Left ventricle myocardium inferior (tissue), 1 donor: ENCODE results near the gene BPI. TPM values are rescaled to one million over a fixed set of nuclear protein-coding genes. Genes with fewer than 3 reads are reported as not detected.

ENCODE experiments used
- DNase-seq: peaks from one replicate; pipeline ENCODE4 v3.0.0-alpha.2; 2020
- H3K27ac ChIP-seq: fragments of 200-600 bp; replicated peaks from 2 replicates; pipeline ENCODE4 v1.8.0; 2021
- H3K27me3 ChIP-seq: fragments of 200-600 bp; 2 replicates; pipeline ENCODE4 v1.8.0; 2021; ENCODE audit warnings: low read depth
- H3K36me3 ChIP-seq: fragments of 200-600 bp; 2 replicates; pipeline ENCODE4 v1.8.0; 2021
- H3K4me1 ChIP-seq: fragments of 200-600 bp; 2 replicates; pipeline ENCODE4 v1.8.0; 2021
- H3K4me3 ChIP-seq: fragments of 200-600 bp; 2 replicates; pipeline ENCODE4 v1.8.0; 2021; ENCODE audit warnings: mild to moderate bottlenecking, moderate library complexity
- H3K9me3 ChIP-seq: fragments of 200-600 bp; replicated peaks from 2 replicates; pipeline ENCODE4 v1.8.0; 2021
- intact Hi-C: fragments of 100-400 bp; cut with micrococcal nuclease; formaldehyde crosslinking; loops from one replicate; pipeline ENCODE4 v1.11.0; 2022
- total RNA-seq: library from RNA; stranded (reverse); fragmentation: NEBNext Ultra II Directional; extraction: Animal tissue kit (Norgen Biotek cat#: 25700); gene quantifications from one replicate; pipeline ENCODE4 v1.2.1, GENCODE V29; 2021
- TF ChIP-seq, protein P1 (sequence below): fragments of 200-600 bp; IDR thresholded peaks from 2 replicates; pipeline ENCODE4 v1.8.0; 2021; ENCODE audit warnings: antibody characterized with exemption, mild to moderate bottlenecking, borderline replicate concordance
- donor health status: DM: no; HTN: yes; CAD: no; lungs with severe emphysema.

Gene BPI
- total RNA-seq, 1 donor from 2014 or later: not detected

DNA sequence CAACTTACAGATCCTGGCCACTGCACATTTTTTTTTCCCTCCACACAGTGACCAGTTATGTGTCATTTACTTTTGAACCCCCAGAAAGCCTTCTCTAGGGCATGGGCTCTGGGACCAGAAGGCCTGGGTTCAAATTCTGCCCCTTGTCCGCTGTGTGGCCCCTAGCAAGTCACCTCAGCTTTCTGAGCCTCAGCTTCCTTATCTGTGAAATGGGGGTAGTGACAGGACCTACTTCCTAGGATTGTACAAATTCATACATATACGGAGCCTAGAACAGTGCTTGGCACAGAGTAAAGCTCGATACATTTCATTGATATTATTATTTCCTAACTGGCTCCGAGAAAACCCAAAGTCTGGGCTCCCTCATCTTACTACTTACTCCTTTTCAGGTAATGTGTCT lies 1.6 kb downstream of the BPI start:
- no peaks in the 10 kb centered on the region for H3K36me3 ChIP-seq
- no peaks in the 10 kb centered on the region for H3K9me3 ChIP-seq
- peaks cover 57% of the 10 kb centered on the region for H3K27me3 ChIP-seq
- H3K4me1 ChIP-seq: no peaks in the 10 kb centered on the region
- TF ChIP-seq, protein P1, sequence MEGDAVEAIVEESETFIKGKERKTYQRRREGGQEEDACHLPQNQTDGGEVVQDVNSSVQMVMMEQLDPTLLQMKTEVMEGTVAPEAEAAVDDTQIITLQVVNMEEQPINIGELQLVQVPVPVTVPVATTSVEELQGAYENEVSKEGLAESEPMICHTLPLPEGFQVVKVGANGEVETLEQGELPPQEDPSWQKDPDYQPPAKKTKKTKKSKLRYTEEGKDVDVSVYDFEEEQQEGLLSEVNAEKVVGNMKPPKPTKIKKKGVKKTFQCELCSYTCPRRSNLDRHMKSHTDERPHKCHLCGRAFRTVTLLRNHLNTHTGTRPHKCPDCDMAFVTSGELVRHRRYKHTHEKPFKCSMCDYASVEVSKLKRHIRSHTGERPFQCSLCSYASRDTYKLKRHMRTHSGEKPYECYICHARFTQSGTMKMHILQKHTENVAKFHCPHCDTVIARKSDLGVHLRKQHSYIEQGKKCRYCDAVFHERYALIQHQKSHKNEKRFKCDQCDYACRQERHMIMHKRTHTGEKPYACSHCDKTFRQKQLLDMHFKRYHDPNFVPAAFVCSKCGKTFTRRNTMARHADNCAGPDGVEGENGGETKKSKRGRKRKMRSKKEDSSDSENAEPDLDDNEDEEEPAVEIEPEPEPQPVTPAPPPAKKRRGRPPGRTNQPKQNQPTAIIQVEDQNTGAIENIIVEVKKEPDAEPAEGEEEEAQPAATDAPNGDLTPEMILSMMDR: no peak
- no peak overlapping the region for H3K4me3 ChIP-seq
- intact Hi-C loops: no loop called here
- no peak for DNase-seq
- H3K27ac ChIP-seq: no peak overlapping the region

DNA sequence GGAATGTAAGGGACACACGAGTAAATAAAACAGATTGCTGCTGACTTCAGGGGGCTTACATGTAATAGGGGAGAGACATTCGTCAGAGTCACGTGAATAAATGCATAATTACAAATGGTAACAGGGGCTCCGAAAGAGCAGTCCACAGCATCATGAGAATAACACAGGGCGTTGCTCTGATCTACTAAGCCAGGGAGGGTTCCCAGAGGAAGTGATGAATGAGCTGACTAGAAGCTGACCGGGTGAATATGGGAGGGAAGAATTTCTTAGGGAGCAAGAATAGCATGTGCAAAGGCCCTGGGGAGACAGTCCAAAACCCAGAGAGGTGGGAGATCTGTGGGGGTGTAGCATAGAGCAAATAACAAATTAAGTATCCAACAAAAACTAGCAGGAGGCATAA lies 2.4 kb downstream of the BPI start:
- Histone ChIP-seq H3K4me3 (no peak overlapping the region), H3K4me1 (no peaks in the 10 kb centered on the region), H3K27me3 (peaks cover 56% of the 10 kb centered on the region), H3K9me3 (no peaks in the 10 kb centered on the region), H3K27ac (no peak overlapping the region), H3K36me3 (no peaks in the 10 kb centered on the region)
- intact Hi-C loops: no loop called here
- no peak for DNase-seq
- TF ChIP-seq, protein P1: no peak

DNA sequence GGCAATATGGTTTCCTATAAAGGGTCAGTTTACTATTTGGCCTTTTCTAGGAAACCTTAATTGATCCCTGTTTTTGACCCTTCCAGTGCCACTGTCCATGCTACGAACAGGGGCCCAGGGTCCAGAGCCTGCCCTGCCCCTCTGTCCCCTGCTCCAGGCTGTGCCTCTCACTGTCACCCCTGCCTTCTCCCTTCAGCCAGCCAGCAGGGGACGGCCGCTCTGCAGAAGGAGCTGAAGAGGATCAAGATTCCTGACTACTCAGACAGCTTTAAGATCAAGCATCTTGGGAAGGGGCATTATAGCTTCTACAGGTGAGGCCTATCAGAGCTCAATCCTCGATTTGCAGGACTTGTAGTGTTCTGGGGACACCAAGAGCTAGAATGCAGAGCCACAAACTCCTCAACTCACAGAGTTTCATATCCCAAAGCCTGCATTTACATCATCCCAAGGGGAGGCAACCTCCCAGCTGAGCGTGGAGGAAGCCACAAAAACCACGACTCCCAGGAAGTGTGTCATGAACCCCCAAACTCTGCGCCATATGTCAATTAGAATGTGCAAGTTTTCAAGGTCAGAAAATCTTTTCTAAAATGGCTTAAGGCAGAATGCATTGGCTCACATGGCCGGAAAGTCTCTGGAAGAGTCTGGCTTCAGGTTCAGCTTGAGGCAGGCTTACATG lies 3.6 kb downstream of the BPI start:
- intact Hi-C loops: no loop called here

DNA sequence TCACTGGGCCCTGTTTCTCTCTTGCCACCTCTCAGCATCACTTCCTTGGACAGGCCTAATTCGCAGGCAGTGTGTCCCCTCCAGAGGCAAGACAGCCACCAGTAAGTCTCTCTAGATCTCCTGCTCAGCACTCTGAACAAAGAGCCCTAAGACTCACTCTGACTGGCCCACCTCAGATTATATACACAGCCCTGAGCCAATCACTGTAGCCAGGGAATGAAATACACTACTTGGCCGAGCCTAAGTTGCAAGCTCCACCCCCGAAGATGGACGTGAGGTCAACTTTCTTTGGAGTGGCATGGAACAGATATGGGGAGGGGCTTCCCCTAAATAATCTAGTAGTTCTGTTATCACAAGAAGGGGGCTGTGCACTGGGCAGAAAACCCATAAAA lies 4.1 kb downstream of the BPI start:
- no peaks in the 10 kb centered on the region for H3K4me1 ChIP-seq
- intact Hi-C loops: no loop called here
- no peak overlapping the region for H3K4me3 ChIP-seq
- no peaks in the 10 kb centered on the region for H3K9me3 ChIP-seq
- no peaks in the 10 kb centered on the region for H3K36me3 ChIP-seq
- DNase-seq: no peak
- no peak overlapping the region for H3K27ac ChIP-seq
- TF ChIP-seq, protein P1: no peak
- H3K27me3 ChIP-seq: peaks cover 44% of the 10 kb centered on the region

More for the DNA sequence above, 3.6 kb downstream of the BPI start:
- H3K27ac ChIP-seq: no peak overlapping the region
- H3K4me3 ChIP-seq: no peak overlapping the region
- H3K36me3 ChIP-seq: no peaks in the 10 kb centered on the region
- H3K27me3 ChIP-seq: peaks cover 45% of the 10 kb centered on the region
- TF ChIP-seq, protein P1: no peak
- H3K4me1 ChIP-seq: no peaks in the 10 kb centered on the region
- H3K9me3 ChIP-seq: no peaks in the 10 kb centered on the region
- no peak for DNase-seq

DNA sequence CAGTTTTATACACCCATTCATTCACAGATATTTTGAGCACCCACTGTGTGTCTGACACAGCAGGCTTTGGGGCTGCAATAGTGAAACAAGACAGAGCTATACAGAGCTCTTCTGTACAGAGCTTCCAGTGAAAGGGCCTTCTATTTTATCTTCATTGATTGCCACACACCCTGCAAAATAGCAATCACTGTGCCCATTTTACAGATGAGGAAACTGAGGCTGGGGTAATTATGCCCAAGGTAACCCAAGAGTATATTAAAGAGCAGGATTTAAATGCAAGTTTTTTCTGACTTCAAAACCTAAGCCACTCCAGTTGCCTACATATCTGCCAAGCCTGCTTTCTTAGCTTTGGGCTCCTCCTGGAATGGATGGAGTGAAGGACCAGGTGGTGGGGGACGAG lies 4.5 kb downstream of the BPI start:
- TF ChIP-seq, protein P1: no peak
- no peak overlapping the region for H3K27ac ChIP-seq

More for the DNA sequence above, 4.5 kb downstream of the BPI start:
- Histone ChIP-seq H3K4me1 (no peaks in the 10 kb centered on the region), H3K36me3 (no peaks in the 10 kb centered on the region), H3K4me3 (no peak overlapping the region), H3K27me3 (peaks cover 40% of the 10 kb centered on the region), H3K9me3 (no peaks in the 10 kb centered on the region)
- intact Hi-C loops: no loop called here
- no peak for DNase-seq
